ENCODE data around the gene SAXO1.

DNA sequence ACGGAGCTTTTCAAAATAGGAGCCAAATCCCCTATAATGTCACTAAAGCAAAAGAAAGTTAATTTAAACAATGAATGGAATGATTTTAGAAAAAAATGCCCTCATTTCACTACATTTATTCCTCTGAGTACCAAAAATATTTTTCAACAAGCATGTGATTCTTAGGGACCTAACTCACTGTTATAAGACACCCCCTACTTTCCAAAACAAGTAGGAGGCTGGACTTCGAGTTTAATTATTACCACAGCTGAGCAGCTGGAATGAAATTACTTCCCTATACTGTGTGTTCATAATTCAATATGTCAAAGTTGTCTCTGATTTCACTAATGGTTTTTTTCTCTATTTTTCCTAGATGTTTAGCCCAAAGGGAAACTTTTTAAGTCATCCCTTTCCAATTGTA is 61.6 kb downstream of the SAXO1 start:
- TF ChIP-seq, protein P1, sequence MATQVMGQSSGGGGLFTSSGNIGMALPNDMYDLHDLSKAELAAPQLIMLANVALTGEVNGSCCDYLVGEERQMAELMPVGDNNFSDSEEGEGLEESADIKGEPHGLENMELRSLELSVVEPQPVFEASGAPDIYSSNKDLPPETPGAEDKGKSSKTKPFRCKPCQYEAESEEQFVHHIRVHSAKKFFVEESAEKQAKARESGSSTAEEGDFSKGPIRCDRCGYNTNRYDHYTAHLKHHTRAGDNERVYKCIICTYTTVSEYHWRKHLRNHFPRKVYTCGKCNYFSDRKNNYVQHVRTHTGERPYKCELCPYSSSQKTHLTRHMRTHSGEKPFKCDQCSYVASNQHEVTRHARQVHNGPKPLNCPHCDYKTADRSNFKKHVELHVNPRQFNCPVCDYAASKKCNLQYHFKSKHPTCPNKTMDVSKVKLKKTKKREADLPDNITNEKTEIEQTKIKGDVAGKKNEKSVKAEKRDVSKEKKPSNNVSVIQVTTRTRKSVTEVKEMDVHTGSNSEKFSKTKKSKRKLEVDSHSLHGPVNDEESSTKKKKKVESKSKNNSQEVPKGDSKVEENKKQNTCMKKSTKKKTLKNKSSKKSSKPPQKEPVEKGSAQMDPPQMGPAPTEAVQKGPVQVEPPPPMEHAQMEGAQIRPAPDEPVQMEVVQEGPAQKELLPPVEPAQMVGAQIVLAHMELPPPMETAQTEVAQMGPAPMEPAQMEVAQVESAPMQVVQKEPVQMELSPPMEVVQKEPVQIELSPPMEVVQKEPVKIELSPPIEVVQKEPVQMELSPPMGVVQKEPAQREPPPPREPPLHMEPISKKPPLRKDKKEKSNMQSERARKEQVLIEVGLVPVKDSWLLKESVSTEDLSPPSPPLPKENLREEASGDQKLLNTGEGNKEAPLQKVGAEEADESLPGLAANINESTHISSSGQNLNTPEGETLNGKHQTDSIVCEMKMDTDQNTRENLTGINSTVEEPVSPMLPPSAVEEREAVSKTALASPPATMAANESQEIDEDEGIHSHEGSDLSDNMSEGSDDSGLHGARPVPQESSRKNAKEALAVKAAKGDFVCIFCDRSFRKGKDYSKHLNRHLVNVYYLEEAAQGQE (IDR thresholded peaks at IDR 0.05; ENCODE audit: insufficient read depth in 1 of 2, low read depth in 2 of 2, low read length in 2 of 2), result no peak
- TF ChIP-seq TAF1 (IDR thresholded peaks at IDR 0.05; ENCODE audit: borderline replicate concordance, insufficient read depth, low read length) (no peak), SIN3A (IDR thresholded peaks at IDR 0.05; ENCODE audit: borderline replicate concordance, insufficient read depth, low read length) (no peak), POLR2AphosphoS5 (IDR thresholded peaks at IDR 0.05; ENCODE audit: low read depth, low read length) (no peak)
